GM19324 (cell line): ENCODE data around the gene SFTPA1.
"Not testable (repeated sequence)": the region's sequence is repeated elsewhere in the genome, so short reads cannot be mapped to it uniquely, and the experiment has no call there.

ENCODE experiments used
- ATAC-seq: cut with Tn5 transposase; IDR thresholded peaks from one replicate; pipeline ENCODE4 v1.9.1; 2021; ENCODE audit warnings: mild to moderate bottlenecking, moderate library complexity; ENCODE audit not compliant: unreplicated experiment, low FRiP score

Gene SFTPA1

DNA sequence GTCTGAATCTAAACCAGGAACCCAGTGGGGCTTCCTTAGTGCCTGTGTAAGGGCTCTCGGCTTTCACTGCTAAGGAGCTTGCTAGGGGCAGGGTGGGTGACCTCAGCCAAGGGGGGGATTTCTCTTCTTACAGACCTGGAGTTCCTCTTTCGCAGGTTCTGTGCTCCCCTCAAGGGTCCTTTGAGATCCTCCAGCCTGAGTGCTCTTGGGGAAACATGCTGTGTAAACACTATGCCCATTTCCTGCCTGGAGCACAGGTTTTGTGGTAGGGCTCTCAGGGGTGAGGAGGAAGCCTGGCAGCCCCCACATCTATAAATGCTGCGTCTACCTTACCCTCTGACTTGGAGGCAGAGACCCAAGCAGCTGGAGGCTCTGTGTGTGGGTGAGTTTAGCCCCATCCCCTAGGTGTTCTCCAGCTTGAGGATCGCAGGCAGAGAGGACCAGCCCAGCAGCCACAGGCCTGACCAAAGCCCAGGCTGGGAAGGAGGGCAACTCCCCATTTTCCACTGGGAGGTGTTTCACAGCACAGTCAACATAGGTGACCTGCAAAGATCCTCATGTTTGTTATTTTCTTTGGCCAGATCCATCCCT is at the start of gene SFTPA1:
Gene SFTPA1 (plus strand): TSS at position 339 of the 591 bp plus-strand sequence. CDS start 887 bp downstream, outside the sequence.
- ATAC-seq, result no peak

DNA sequence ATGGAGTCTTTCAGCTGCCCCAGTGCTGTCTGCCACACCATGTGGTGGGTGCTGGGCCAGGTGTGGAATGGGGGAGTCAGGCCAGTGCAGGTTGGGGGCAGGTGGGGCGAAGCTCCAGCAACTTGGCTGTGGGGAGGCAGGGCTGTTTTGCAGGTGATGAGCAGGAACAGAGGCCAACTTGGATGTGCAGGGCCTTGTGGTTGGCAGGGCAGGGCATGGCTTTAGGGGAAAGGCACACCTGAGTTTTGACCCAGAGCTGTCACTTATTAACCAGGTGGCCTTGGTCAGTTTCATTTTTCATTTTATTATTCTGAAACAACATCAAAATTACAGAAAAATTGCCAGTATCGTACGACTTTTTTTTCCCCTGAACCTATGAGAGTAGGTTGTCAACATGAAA is 49.5 kb upstream of the SFTPA1 start:
- ATAC-seq, result no peak

DNA sequence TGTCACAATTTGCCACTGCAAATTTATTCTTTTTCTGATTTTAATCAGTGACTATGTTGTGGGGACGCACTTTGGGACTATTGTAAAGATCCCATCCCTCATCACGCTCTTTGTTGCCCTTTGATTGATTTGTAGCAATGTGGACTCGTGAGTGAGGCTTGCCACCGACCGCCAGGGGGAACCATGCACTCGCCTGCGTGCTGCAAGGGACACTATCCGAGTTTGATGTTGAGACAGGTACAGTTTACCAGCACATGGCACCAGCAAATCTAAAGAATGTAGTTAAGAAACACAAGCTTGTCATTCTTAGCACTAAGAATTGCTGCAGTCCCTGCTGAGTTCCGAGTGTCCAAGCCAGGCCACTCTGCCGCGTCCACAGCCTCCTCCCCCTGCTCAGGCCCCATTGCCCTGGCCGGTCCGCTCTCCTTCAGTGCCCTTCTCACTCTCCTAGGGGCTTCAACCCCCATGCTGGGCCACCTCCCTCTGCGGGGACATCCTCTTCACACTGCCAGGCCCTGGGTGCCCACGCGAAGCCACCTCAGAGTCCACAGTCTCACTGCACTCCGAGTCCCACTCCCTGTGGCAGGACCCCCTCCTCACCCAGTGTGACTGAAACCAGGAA is 48.5 kb upstream of the SFTPA1 start:
- ATAC-seq, result peak; percentile 39

DNA sequence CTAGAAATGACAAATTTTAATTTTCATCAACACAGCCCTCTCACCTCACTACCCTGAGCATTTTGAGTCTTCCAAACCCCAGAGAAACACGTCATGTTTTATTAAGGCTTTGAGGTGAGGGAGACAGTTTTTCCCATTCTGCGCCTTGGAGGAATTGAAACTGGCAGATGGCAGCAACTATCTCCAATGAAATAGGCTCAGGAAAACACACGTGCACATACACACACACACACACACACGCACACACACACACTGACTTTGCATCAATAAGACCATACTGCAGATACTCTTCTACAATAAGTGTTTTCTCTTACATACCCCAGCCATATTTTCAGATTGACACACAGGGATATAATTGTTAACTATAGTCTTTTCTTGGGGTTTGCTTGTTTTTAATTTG is 47.3 kb upstream of the SFTPA1 start:
- no peak for ATAC-seq

DNA sequence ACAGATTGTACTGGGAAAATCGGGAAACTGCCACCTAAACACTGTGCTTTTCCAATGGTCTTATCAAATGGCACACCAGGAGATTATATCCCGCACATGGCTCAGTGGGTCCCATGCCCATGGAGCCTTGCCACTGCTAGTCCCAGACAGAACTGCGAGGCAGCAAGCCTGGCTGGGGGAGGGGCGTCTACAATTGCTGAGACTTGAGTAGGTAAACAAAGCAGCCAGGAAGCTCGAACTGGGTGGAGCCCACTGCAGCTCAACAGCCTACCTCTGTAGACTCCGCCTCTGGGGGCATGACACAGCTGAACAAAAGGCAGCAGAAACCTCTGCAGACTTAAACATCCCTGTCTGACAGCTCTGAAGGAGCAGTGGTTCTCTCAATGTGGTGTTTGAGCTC is 40.1 kb upstream of the SFTPA1 start:
- ATAC-seq, result not testable (repeated sequence)

DNA sequence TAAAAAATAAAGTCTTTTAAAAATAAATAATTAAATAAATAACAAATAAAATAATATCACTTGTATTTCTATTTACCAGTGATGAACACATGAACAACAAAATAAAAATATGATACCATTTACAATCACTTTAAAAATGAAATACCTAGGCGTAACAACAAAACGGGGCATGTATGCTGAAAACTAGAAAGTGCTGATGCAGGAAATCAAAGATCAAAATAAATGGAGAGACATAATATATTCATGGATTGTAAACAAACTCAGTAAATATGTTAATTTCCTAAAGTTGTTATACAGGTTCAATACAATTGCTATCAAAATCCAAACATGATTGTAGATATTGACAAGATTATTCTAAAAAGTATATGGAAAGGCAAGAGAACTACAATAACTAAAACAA is 31.4 kb upstream of the SFTPA1 start:
- ATAC-seq, result no peak

DNA sequence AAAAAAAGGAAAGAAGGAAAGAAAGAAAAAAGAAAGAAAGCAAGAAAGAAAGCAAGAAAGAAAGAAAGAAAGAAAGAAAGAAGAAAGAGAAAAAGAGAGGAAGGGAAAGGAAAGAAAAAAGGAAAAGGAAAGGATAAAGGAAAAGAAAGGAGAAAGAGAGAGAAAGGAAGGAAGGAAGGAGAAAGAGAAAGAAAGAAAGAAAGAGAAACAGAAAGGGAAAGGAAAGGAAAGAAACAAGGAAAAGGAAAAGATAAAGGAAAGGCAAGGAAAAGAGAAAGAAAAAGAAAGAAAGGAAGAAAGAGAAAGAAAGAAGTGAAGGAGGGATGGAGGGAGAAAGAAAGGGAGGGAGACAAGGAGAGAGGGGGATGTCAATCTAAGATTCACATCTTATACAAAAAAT is 29.7 kb upstream of the SFTPA1 start:
- no peak for ATAC-seq

DNA sequence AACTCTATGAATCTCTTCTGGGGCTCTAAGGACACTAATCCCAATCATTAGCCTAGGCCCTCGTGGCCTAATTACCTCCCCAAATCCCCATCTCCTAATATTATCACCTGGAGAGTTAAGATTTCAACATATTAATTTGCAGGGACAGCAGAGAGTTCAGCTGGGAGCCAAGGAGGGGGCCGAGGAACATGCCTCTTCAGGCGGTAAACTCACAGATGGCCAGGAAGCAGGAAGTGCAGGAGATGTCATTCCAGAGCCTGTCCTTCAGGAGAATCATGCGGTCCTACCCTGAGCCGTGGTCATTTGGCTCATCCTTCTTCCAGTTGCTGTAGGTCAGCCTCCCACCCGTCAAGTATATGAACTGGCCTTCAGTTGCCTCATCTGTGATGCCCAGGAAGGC is 28.6 kb upstream of the SFTPA1 start:
- no peak for ATAC-seq

DNA sequence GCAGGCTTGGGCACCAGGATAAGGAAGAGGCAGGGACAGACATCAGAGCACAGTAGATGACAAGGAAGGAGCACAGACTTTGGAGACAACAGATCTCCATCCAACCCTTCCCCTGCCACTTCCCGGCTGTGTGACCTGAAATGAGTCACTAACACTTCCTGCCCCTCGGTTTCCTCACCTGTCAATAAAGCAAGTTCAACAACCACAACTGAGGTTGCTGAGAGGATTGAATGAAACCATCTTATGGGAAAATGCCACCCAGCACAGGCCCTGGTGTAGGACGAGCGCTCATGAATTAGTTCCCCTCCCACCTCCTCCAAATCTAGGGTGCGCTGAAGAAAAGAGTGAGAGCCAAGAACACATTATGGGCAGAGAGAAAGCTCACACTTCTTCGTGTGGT is 27.8 kb upstream of the SFTPA1 start:
- not testable (repeated sequence) for ATAC-seq

DNA sequence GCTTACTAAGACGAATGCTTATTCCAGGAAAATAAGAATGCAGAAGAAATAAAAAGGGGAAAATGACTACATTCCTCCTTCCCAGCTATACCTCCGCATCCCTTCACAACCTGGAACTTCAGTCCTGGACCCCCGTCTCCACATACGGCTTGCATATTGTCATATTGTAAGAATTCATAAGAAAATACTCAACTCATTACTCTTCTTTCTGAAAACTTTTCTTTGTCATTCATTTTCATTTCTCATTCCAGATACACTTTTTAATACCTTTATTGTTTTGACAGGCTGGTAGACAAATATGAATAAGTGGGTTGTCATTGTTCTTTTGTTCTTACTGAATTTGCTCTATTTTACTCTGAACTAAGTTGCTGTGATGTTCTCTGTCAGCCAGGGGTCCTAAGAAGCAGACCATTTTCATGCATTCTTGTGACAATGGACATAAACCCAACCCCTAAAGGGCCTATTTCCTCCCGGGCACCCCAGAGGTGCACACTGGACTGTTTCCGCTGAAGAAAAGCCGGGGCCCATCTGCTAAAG is 27.2 kb upstream of the SFTPA1 start:
- no peak for ATAC-seq

DNA sequence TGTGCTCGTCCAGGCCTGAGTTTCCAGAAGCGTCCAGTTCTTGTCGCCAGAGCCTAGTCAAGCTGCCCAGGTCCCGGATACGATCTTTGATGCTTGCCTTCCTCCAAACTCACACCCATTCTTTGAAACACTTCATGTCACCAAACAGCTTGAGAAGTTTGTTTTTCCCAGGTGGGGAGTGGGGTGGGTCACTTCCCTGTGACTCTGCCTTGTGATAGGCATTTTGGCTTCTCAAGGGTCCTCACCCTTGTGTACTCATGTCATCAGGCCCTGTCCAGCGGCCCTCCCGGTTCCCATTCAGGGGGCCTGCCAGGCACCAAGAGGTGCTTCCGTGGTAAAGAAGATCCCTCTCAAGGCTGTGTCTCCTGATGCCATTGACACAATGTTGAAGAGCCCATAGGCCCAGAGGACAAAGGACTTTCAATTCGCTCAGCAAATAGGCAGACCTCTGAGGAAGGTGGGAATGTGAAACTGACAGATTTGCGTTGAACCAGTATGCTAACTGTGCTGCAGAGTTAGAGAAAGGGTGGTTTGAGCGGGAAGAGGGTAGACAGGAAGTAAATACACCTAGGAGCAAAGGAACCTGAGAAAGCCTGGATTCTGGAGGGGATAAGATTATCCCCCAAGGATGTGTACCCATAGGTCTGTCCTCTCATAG is 24.7 kb upstream of the SFTPA1 start:
- ATAC-seq, result no peak

DNA sequence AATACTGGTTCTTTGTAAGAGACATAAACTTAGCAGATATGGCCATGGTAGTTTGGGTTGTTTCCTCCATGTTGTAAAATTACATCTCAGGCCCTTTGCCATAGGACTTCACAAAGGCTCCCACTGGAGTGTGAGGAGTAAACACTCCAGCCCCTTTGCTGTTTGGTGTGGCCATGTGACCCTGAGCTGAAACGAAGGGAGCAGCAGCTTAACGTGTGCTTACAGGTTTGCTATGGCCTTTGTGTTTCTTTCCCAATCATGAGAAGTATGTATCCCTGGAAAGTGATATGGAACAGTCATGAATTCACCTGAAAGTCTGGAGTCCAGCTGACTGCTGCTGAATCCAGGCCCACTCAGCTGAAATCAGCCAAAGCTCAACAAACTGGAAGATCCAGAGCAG is 23.8 kb upstream of the SFTPA1 start:
- ATAC-seq, result no peak

DNA sequence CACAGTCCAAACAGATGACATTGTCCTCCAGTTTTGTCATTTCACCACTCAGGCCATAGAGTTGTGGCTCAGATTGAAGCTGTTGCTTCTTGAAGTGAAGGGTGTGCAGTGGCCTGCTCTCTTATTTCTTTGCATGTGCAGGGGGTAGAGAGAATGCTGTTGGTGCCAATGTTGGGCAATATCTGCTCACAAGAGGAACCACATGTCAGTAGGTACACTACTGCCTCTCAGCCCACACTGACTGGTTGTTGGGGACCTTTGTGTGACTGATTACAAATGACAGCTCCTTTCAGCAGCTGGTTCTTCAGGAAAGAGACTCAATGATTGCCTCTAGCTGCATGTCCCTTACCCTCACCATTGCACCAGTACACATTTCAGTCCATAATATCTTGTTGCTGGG is 21.9 kb upstream of the SFTPA1 start:
- ATAC-seq, result no peak

DNA sequence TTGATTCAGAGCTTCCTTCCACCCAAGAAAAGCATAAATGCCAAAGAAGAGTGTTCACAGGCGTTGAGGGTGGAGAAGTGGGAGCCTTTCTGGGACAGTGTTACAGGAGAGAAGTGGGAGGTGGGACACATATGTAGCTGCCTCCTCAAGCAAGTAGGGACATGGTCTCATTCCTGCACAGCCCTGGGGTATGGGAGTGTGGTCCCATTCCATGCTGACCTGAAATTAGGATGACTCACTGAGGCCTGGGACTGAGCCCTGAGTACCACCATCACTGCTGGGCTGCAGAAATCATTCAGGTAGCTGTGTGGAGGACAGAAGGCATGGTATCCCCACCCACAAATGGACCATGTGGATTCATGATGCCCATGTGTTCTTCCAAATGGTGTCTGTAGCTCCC is 17.4 kb upstream of the SFTPA1 start:
- no peak for ATAC-seq

DNA sequence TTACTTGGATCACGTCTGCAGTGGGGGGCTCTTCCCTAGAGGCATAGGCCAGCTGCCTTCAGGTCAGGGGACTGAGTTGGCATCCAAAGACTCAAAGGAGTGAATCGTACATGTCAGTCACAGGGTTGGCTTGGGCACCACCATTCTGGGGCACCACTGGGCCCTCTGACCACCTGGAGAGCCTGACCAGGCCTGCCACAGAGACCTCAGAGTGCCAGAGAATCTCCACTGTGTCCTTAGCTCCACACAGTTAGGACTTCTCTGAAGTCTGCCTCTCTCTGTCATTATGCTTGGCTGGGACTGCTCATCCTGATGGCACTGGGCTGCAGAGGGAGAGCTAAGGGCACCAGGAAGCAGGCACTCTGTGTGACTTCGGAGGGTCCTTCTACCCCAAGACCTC is 16.2 kb upstream of the SFTPA1 start:
- not testable (repeated sequence) for ATAC-seq

DNA sequence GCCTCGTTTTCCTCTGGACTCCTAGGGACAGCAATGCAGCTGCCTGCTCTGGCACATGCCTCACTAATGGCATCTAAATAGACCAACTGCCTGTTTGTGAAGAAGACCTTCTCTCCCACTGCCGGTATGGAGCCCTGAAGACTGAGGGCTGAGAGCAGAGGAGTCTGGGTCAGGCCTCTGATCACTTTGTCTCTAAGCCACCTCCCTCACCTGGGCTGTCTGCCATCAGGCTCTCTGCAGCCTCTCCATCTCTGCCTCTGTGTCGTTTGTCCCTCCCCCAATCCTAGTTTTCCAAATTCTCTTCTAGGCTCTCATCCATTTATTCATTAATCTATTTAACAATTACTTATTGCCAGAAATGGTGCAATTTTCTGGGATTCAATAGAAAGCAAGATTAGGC is 15.2 kb upstream of the SFTPA1 start:
- no peak for ATAC-seq

DNA sequence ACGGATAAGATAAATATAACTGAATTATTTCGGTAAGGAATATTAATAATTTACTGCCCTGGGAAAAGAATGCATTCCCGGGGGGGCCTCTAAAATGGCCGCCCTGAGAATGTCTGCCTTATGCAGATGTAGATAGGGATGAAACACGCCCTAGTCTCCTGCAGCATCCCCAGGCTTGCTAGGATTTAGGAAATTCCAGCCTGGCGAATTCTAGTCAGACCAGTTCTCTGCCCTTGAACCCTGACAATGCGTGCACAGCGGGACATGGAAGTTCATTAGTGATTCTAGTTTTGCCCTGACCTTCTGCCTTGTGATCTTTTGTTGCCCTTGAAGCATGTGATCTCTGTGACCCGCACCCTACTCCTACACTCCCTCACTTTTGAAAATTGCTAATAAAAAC is 11.1 kb upstream of the SFTPA1 start:
- ATAC-seq, result not testable (repeated sequence)

DNA sequence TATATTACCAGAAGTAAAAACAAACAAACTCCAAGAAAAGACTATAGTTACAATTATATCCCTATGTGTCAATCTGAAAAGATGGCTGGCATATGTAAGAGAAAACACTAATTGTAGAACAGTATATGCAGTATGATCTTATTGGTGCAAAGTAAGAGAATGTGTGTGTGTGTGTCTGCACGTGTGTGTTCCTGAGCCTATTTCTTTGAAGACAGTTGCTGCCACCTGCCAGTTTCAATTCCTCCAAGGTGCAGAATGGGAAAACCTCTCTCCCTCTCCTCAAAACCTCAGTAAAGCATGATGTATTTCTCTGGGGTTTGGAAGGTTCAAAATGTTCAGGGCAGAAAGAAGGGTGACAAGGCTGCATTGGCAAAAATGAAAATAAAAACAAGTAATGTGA is 8.8 kb upstream of the SFTPA1 start:
- no peak for ATAC-seq

DNA sequence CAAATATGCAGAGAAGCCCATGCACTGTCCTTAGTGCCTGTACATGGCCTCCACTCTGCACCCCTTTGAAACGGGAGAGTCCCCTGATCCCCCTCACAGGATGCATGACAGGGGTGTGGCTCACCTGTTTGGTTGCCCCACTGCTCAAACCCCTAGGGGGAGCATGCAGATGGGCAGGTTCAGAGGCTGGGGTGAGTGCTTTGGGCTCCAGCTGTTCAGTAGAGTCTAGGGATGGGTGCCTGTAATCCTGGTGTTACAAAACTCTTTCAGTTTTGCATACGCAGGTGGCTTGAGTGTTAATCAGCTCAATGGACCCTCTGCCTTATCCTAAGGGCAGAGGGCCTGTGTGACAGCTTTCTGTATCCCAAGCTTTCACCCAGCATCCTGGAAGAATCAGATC is 7.8 kb upstream of the SFTPA1 start:
- ATAC-seq, result no peak

DNA sequence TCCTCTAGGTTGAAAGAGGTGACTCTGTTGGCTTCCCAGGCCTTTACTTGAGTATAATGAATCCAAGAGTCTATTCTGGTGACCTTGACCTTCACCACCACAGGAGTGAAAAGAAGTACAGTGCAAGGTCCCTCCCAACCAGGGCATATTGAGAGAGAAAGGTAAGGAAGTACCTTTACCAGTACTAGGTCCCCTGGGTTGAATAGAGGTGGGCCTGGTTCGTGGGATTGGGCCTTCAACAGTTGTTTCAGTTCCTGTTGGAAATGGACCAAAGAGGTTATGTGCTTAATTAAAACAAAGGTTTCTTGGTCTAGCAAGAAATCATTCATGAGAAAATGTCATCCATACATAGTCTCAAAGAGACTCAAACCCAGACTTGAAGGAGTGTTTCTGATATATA is 6.4 kb upstream of the SFTPA1 start:
- no peak for ATAC-seq

DNA sequence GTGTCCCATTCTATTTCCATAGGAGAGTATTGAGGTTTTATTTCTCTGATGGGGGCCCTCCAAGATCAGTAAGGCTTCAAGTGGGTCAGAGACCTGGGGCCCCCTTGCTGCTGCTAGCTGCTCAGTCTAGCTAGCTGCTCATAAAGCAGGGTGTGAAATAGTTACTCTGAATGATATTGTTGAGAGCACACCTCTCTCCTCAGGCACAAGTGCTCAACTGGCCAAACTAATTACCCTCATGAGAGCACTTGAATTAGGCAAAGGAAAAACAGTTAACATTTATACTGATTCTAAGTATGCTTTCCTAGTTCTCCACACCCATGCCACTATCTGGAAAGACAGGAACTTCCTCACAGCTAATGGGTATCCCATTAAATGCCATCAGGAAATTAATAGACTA is 5.4 kb upstream of the SFTPA1 start:
- no peak for ATAC-seq
